Measurements from ENCODE around the gene BRME1.
"Not testable (repeated sequence)": the region's sequence is repeated elsewhere in the genome, so short reads cannot be mapped to it uniquely, and the experiment has no call there.

Gene BRME1

GRCh38 chr19:13926010-13926409 lies 20.1 kb upstream of the BRME1 start:
- no peak for DNase-seq (ENCODE audit: low read depth)

- DNase-seq (ENCODE audit: low read depth) = no peak
Measured at GRCh38 chr19:13923194-13923987, 17.5 kb upstream of the BRME1 start.

- DNase-seq (ENCODE audit: low read depth) = not testable (repeated sequence)
Measured at GRCh38 chr19:13922118-13922517, 16.2 kb upstream of the BRME1 start.

GRCh38 chr19:13920940-13921747 lies 15.2 kb upstream of the BRME1 start:
- DNase-seq (ENCODE audit: low read depth) = no peak

- DNase-seq (ENCODE audit: low read depth) = no peak
Measured at GRCh38 chr19:13920524-13920923, 14.6 kb upstream of the BRME1 start.

- no peak for DNase-seq (ENCODE audit: low read depth)
Measured at GRCh38 chr19:13918726-13919411, 13.0 kb upstream of the BRME1 start.

GRCh38 chr19:13917888-13918406 lies 12.0 kb upstream of the BRME1 start:
- DNase-seq (ENCODE audit: low read depth) = no peak

GRCh38 chr19:13914777-13915176 lies 8.9 kb upstream of the BRME1 start:
- no peak for DNase-seq (ENCODE audit: low read depth)

GRCh38 chr19:13913352-13913751 lies 7.4 kb upstream of the BRME1 start:
- no peak for DNase-seq (ENCODE audit: low read depth)

GRCh38 chr19:13909430-13909829 lies 3.5 kb upstream of the BRME1 start:
- DNase-seq (ENCODE audit: low read depth) = no peak

GRCh38 chr19:13908674-13909073 lies 2.8 kb upstream of the BRME1 start:
- DNase-seq (ENCODE audit: low read depth) = no peak

GRCh38 chr19:13906910-13907309 lies 993 bp upstream of the BRME1 start:
- no peak for DNase-seq (ENCODE audit: low read depth)

- DNase-seq (ENCODE audit: low read depth) = no peak
Measured at GRCh38 chr19:13906521-13906904, 596 bp upstream of the BRME1 start.

- no peak for DNase-seq (ENCODE audit: low read depth)
Measured at GRCh38 chr19:13902993-13903555, 2.8 kb downstream of the BRME1 start.

GRCh38 chr19:13899912-13900584 lies 5.9 kb downstream of the BRME1 start:
- DNase-seq (ENCODE audit: low read depth) = no peak

- no peak for DNase-seq (ENCODE audit: low read depth)
Measured at GRCh38 chr19:13899393-13899792, 6.5 kb downstream of the BRME1 start.

GRCh38 chr19:13896227-13896626 lies 9.7 kb downstream of the BRME1 start:
- no peak for DNase-seq (ENCODE audit: low read depth)

GRCh38 chr19:13894552-13894951 lies 11.4 kb downstream of the BRME1 start:
- DNase-seq (ENCODE audit: low read depth) = no peak

GRCh38 chr19:13892870-13893269 lies 13.0 kb downstream of the BRME1 start:
- no peak for DNase-seq (ENCODE audit: low read depth)

- DNase-seq (ENCODE audit: low read depth) = no peak
Measured at GRCh38 chr19:13890136-13890535, 15.8 kb downstream of the BRME1 start.

- DNase-seq (ENCODE audit: low read depth) = no peak
Measured at GRCh38 chr19:13888281-13888680, 17.6 kb downstream of the BRME1 start.

- no peak for DNase-seq (ENCODE audit: low read depth)
Measured at GRCh38 chr19:13887517-13887916, 18.4 kb downstream of the BRME1 start.

Measured in stimulated activated CD8-positive, alpha-beta memory T cell treated with anti-CD3 and anti-CD28 coated beads, Interleukin-4, amount 100 ng/mL, for 24 hours (primary cell).